Activated naive CD4-positive, alpha-beta T cell treated with Interleukin-2 at 50 U/mL for 16 hours (primary cell): ENCODE measurements around the gene NTN1.

Experiments
- DNase-seq: peaks from one replicate; pipeline ENCODE4 v3.0.0-alpha.2; 2020

NTN1 gene

DNA sequence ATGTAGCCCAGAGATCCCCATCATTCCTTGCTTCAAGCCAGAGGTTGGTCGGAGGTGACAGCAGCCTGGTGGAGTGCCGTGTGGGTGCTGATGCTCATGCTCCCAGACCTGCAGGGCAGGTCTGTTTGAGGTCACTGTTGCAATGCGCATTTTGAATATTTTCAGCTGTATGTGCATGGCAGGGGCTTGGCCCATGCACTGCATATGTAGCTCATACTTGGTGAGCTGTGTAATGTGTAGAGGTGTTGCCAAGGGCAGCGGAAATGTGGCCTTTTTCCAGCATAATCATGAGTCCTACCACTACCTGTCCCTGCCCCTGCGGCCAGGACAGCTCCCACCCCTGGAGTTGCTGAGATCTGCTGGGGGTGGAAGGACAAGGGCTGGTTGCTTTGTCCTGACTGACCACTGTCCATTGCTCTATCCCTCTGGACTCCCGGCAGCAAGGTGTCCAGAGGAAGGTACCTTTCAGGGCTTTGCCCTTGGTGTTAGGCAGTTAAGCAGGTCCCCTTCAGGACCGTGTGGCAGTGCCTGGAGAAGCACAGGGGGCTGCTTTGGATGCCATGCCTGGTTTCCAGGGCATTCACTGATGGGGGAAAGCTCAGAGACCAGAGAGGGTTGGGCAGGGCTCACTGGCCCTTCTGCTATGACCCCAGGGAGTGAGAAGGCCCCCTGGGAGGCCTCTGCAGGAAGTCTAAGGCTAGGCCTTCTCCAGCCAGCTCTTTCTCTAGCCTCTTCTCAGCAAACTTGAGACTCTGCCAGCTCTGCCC, 215.2 kb downstream of the NTN1 start:
- DNase-seq, result no peak

- DNase-seq, result no peak
Measured at GRCh38 chr17:9237053-9237410, 215.7 kb downstream of the NTN1 start.

- DNase-seq, result no peak
Measured at GRCh38 chr17:9237661-9238301, 216.5 kb downstream of the NTN1 start.

- DNase-seq, result no peak
Measured at GRCh38 chr17:9238340-9239245, 217.3 kb downstream of the NTN1 start.

- DNase-seq, result no peak
Measured at GRCh38 chr17:9239246-9239792, 218.0 kb downstream of the NTN1 start.

GRCh38 chr17:9239793-9240658, 218.7 kb downstream of the NTN1 start:
- peak; percentile 68 for DNase-seq

DNA sequence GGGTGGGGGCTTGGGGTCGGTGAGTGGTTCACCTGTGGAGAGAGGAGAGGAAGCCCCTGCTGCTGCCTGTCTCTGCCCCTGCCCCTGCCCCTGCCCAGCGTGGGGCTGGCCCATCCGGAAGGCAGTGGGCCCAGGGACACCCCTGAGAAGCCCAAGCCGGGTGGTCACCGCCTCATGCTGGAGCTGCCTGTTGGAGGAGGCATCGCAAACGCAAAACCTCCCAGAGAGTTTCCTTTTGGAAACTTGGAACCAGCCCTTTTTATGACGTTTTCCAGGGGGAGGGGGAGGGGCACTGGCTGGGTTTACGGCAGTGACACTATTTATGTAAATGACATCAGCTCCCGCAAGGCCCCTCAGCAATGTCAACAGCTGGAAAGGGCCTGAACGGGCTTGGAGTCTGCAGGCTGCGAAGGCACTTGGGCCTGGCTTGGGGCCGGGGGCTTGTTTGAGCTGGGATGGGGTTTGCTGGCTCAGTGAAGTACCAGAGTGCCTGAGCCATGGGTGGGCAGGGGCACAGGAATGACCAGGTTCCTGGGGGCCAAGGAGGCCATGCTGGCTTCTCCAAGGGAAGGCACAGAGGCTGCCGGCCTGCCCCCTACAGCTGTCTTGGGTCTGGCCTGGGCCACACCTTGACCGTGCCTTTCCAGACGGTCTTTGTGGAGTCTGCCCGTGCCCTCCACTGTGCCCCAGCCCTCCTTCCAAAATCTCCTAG, 219.5 kb downstream of the NTN1 start:
- no peak for DNase-seq

DNA sequence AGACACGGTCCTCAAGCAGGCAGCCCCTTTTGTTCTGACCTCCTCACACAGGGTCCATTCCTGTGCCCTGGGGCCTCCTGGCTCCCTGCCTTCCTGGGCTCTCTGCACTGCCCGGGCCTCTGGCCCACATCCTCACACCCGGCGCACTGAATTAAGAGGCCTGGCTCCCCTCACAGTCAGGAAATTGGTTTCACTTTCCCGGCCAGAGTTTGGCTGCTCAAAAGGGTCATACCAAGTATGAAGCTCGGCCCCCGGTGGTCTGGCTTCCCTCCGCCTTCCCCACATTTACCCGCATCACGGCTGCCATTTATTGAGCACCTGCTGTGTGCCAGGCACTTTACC, 220.0 kb downstream of the NTN1 start:
- no peak for DNase-seq

GRCh38 chr17:9241774-9242496, 220.6 kb downstream of the NTN1 start:
- no peak for DNase-seq

DNA sequence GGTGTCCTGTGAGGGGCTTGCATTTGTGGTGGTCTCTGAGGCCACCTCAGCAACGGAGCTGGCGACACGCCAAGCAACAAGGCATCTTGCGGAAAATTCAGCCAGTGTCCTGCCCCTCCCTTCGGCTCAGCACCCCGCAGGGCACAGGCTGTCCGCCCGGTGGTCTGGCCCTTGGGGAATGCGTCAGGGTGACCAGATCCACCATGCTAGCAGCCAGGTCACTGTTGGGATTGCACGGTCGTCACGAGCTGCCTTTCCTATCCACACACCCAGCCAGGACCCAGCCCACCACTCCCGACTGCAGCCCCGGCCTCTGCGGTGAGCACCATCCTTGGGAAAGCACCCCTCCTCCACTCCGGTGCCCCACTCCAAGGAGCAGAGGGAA, 221.2 kb downstream of the NTN1 start:
- DNase-seq, result no peak

- no peak for DNase-seq
Measured at GRCh38 chr17:9242983-9243382, 221.7 kb downstream of the NTN1 start.

- DNase-seq, result no peak
Measured at GRCh38 chr17:9244066-9245052, 223.0 kb downstream of the NTN1 start.

DNA sequence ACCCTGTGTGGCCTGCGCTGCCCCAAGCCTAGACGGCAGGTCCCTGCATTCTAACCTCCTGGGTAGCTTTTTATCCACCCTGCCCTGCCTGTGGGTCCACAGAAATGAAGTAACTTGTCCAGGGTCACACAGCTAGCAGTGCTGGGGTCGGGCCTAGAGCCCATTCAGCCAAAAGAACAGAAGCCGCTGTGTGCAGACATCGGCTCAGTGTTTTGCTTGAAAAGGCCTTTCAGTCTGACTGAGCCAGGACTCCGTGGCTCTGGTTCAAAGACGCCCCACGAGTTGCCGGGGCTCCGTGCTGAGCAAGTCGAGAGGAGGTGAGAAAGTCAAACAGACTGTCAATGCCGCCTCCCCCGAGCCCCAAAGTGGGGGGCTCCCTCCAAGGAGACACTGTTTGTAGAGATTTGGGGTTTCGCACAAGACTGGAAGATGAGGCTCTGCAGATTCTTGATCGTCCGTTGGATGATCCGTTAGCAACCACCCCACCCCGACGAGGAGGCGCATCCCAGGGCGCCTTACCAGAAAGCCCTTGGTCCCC, 226.2 kb downstream of the NTN1 start:
- DNase-seq, result no peak

DNA sequence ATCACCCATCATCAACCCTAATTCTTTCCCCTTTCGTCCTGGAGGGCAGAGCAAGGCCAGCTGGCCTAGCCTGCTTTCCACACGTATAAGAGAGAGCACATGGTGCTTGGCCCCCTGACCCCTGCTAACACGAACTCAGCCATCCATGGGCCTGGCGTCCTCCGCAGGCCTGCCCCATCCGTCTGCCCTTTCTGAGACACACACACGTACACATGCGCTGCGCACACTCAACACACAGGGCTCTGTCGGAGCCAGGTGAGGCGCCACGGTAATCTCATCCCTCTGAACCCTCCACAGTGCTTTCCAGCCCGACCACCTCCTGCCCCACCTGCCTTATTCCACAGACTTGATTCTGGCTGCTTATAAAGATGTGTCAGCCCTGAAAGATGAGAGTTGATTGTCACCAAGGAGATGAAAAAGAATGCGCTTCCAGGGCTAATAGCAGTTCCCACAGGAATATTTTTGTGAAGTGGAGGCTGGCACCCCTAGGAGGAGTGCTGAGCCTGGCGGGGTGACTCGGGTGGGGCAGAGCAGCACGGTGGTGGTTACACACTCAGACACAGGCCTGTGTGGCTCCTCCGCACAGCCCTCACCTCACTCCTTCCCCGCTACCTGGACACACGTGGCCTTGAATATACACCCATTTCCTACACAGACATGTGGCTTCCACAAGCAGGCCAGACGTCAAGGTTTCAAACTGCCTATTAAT, 228.1 kb downstream of the NTN1 start:
- DNase-seq, result no peak

DNA sequence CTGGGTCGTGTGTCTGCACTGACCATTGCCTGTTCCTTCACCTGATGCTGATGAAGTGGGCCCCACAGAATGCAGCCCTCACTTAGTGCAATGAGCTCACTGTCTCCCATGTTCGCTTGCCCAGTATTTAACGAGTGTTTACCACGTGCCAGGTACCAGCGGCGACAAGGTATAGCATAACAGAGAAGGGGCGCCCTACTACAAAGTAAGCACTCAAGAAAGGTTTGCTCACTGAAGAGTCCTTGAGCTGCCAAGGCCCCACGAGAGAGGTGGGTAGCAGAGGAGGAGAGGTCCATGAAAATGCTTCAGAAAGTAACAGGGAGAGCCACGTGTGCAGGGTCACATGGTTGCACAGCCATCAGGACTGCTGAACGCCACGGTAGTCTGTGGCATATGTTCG, 230.0 kb downstream of the NTN1 start:
- no peak for DNase-seq

DNA sequence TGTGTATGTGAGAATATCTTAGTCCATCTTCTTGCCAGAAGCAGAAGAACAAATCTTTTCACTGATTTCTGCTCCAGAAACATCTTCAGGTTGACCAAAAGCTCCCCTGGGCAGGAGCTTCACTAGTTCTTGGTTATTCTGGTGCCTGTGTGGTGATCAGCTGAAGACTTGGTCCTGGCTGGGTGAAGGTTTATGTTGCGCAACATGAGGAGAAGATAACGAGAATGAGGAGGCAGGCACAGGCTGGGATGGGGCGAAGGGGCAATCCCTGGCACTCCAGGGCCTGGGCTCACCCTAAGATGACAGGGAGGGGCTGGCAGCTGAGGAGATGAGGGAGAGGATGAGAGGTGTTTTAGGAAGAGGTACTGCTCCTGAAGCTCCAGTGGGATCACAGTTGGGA, 232.0 kb downstream of the NTN1 start:
- DNase-seq, result no peak

DNA sequence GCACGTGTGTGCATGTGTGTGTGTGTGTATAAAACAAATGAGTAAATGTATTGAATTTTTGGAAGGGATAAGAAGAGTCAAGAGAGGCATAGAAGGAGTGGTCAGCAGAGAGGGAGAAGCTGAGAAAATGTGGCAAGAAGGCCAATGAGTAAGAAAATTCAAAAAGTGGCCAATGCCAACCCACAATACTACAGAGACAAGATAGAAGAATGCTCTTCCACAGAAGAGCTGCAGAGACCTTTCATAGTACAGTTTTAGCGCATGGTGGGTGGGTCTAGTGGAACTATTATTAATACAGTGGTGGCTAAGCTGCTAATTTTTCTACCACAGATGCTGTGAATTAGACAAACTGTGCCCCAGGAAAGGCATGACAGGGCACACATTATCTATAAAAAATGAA, 233.5 kb downstream of the NTN1 start:
- no peak for DNase-seq

GRCh38 chr17:9255833-9256232, 234.5 kb downstream of the NTN1 start:
- no peak for DNase-seq

DNA sequence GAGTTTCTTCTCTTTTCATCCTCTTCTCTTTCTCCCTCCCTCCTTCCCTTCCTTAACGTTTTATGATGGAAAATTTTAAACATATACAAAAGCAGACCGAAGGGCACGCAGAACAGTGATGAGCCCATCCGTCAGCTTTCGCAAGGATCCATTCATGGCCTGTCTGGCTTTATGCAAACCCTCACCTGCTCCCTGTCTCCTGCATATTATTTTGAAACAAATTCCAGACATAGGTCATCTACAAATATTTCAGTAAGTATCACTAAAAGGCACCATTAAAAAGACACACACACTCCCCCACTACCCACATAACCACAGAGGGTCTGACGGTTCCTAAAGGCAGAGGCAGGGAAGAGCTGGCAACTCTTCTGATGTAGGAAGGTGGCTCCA, 235.0 kb downstream of the NTN1 start:
- no peak for DNase-seq
